ENCODE results near the gene NCOA7.

- TF ChIP-seq CTCF (IDR thresholded peaks at IDR 0.05): no peak
- TF ChIP-seq POLR2A (IDR thresholded peaks at IDR 0.05): no peak
Observed at GRCh38 chr6:125869427-125869826, 78.7 kb downstream of the NCOA7 start.

All from testis (tissue), 2 donors.